H1 (cell line): Measurements from ENCODE around the gene HRH4. TPM values are rescaled to one million over a fixed set of nuclear protein-coding genes. Genes with fewer than 3 reads are reported as not detected.

ENCODE experiments used
- CTCF ChIA-PET: fragments of 300-600 bp; sonication (Branson Sonifier 250); formaldehyde crosslinking; loops from one replicate; lab custom pipeline; 2021; ENCODE audit not compliant: partially characterized antibody; lab: Charles Lee
- POLR2A ChIA-PET: fragments of 300-600 bp; sonication (Branson Sonifier 250); formaldehyde crosslinking; loops from one replicate; lab custom pipeline; 2021; ENCODE audit warnings: inconsistent platforms; ENCODE audit not compliant: partially characterized antibody; lab: Charles Lee
- DNase-seq, 2 experiments: peaks; one replicate each; pipeline versions ENCODE4 v3.0.0 to v3.0.0-alpha.2; 2010 to 2022; ENCODE audit warnings: low spot score in 2 of 2, low read depth in 1 of 2, mixed read lengths in 1 of 2
- FAIRE-seq: peaks from 2 replicates; lab custom pipeline; 2011; peaks lifted over from hg19 to GRCh38; lab: Jason Lieb, UNC
- H2AFZ ChIP-seq: 2 replicates; pipeline ENCODE4 v1.8.1; 2012; ENCODE audit warnings: low read length, inconsistent platforms
- H2AK5ac ChIP-seq: 2 replicates; pipeline ENCODE4 v1.6.1; 2013; ENCODE audit warnings: low read depth, low read length
- H2BK120ac ChIP-seq: replicated peaks from 2 replicates; pipeline ENCODE3; 2013; ENCODE audit warnings: low read depth, low read length, inconsistent platforms
- H2BK12ac ChIP-seq: 2 replicates; pipeline ENCODE4 v1.6.1; 2013; ENCODE audit warnings: low read depth, low read length
- H2BK15ac ChIP-seq: 2 replicates; pipeline ENCODE4 v1.6.1; 2013; ENCODE audit warnings: low read length
- H2BK20ac ChIP-seq: 2 replicates; pipeline ENCODE4 v1.6.1; 2013; ENCODE audit warnings: low read length
- H2BK5ac ChIP-seq: 2 replicates; pipeline ENCODE4 v1.6.1; 2013; ENCODE audit warnings: low read depth, low read length
- H3K14ac ChIP-seq: 2 replicates; pipeline ENCODE4 v1.6.1; 2013; ENCODE audit warnings: inconsistent platforms; ENCODE audit not compliant: insufficient read length
- H3K18ac ChIP-seq: 2 replicates; pipeline ENCODE4 v1.6.1; 2013; ENCODE audit warnings: low read length; ENCODE audit errors: extremely low read depth
- H3K23ac ChIP-seq: 2 replicates; pipeline ENCODE4 v1.6.1; 2013; ENCODE audit warnings: inconsistent platforms; ENCODE audit not compliant: insufficient read length
- H3K23me2 ChIP-seq: 2 replicates; pipeline ENCODE4 v1.6.1; 2013; ENCODE audit warnings: low read depth, low read length
- H3K27ac ChIP-seq: 2 replicates; pipeline ENCODE4 v1.6.1; 2011; ENCODE audit warnings: low read depth, low read length, inconsistent platforms
- H3K27me3 ChIP-seq, 4 experiments: replicated peaks in 1 of 4; 1 replicate in 1 of 4; 2 replicates in 3 of 4; pipeline versions ENCODE4 v1.6.1 to v1.8.1; 2011 to 2013; ENCODE audit warnings: low read length in 3 of 4, mild to moderate bottlenecking in 3 of 4, inconsistent platforms in 2 of 4, mixed read lengths in 2 of 4, moderate library complexity in 1 of 4; ENCODE audit not compliant: control insufficient read depth in 3 of 4, insufficient read depth in 3 of 4; ENCODE audit errors: extremely low read depth in 1 of 4
- H3K36me3 ChIP-seq, 4 experiments: 2 replicates each; pipeline versions ENCODE4 v1.6.1 to v1.8.1; 2011 to 2013; ENCODE audit warnings: mild to moderate bottlenecking in 4 of 4, low read length in 3 of 4, moderate library complexity in 2 of 4, control low read depth in 1 of 4, inconsistent platforms in 1 of 4; ENCODE audit not compliant: insufficient read depth in 4 of 4, control insufficient read depth in 2 of 4
- H3K4ac ChIP-seq: replicated peaks from 2 replicates; pipeline ENCODE3; 2013; ENCODE audit warnings: low read length, low read depth, mixed read lengths, inconsistent platforms; ENCODE audit not compliant: insufficient read length
- H3K4me1 ChIP-seq, 4 experiments: replicated peaks in 1 of 4; 1 replicate in 1 of 4; 2 replicates in 3 of 4; pipeline versions ENCODE4 v1.6.1 to v1.8.1; 2011 to 2013; ENCODE audit warnings: low read length in 3 of 4, inconsistent platforms in 2 of 4, mixed read lengths in 1 of 4; ENCODE audit not compliant: insufficient read depth in 4 of 4, control insufficient read depth in 3 of 4
- H3K4me2 ChIP-seq, 2 experiments: 2 replicates each; pipeline versions ENCODE4 v1.6.1 to v1.8.1; 2011 to 2013; ENCODE audit warnings: low read depth in 2 of 2, low read length in 2 of 2, control low read depth in 1 of 2, inconsistent platforms in 1 of 2, mild to moderate bottlenecking in 1 of 2; ENCODE audit not compliant: insufficient read depth in 1 of 2
- H3K4me3 ChIP-seq, 4 experiments: fragments of 200-600, 300-600 bp in 1 of 4; sonication (generic), shearing (Covaris generic), sonication (Bioruptor Twin) in 1 of 4; 2 replicates each; pipeline versions ENCODE4 v1.5.1 to v1.8.1; 2011 to 2016; ENCODE audit warnings: low read length in 4 of 4, low read depth in 3 of 4, control low read depth in 2 of 4, inconsistent platforms in 2 of 4, mild to moderate bottlenecking in 2 of 4, mixed read lengths in 1 of 4, moderate library complexity in 1 of 4; ENCODE audit not compliant: insufficient read depth in 2 of 4; ENCODE audit errors: extremely low read depth in 1 of 4
- H3K56ac ChIP-seq: replicated peaks from 2 replicates; pipeline ENCODE3; 2013; ENCODE audit warnings: low read depth, mild to moderate bottlenecking, mixed read lengths, low read length, inconsistent platforms; ENCODE audit not compliant: insufficient read length
- H3K79me1 ChIP-seq: 2 replicates; pipeline ENCODE4 v1.6.1; 2013; ENCODE audit warnings: low read depth, low read length, control low read depth
- H3K79me2 ChIP-seq, 2 experiments: 2 replicates each; pipeline versions ENCODE4 v1.6.1 to v1.8.1; 2012 to 2013; ENCODE audit warnings: low read length in 2 of 2, mild to moderate bottlenecking in 2 of 2, inconsistent platforms in 1 of 2; ENCODE audit not compliant: insufficient read depth in 2 of 2, control insufficient read depth in 1 of 2
- H3K9ac ChIP-seq, 4 experiments: replicated peaks in 1 of 4; 1 replicate in 1 of 4; 2 replicates in 3 of 4; pipeline versions ENCODE4 v1.6.1 to v1.8.1; 2011 to 2013; ENCODE audit warnings: low read depth in 3 of 4, low read length in 3 of 4, control low read depth in 2 of 4, mild to moderate bottlenecking in 2 of 4, moderate library complexity in 2 of 4, inconsistent platforms in 1 of 4; ENCODE audit errors: extremely low read depth in 1 of 4
- H3K9me3 ChIP-seq, 2 experiments: 2 replicates each; pipeline versions ENCODE4 v1.6.1 to v1.8.1; 2012 to 2013; ENCODE audit warnings: mild to moderate bottlenecking in 2 of 2, moderate library complexity in 2 of 2, control low read depth in 1 of 2, inconsistent platforms in 1 of 2, low read depth in 1 of 2, low read length in 1 of 2, mixed read lengths in 1 of 2; ENCODE audit not compliant: insufficient read depth in 2 of 2
- H4K20me1 ChIP-seq, 2 experiments: replicated peaks in 1 of 2; 2 replicates each; pipeline versions ENCODE3 to v1.8.1; 2011 to 2013; ENCODE audit warnings: inconsistent platforms in 2 of 2, low read length in 2 of 2, mild to moderate bottlenecking in 1 of 2; ENCODE audit not compliant: insufficient read depth in 2 of 2, control insufficient read depth in 1 of 2
- H4K5ac ChIP-seq: 2 replicates; pipeline ENCODE4 v1.6.1; 2013; ENCODE audit warnings: low read length, low read depth, mixed read lengths, inconsistent platforms; ENCODE audit not compliant: insufficient read length
- H4K8ac ChIP-seq: 2 replicates; pipeline ENCODE4 v1.8.0; 2013; ENCODE audit warnings: mild to moderate bottlenecking, moderate library complexity, low read length, inconsistent platforms; ENCODE audit not compliant: insufficient read depth; ENCODE audit errors: extremely low read depth
- H4K91ac ChIP-seq: replicated peaks from 2 replicates; pipeline ENCODE3; 2013; ENCODE audit warnings: low read length, mixed read lengths, inconsistent platforms; ENCODE audit not compliant: insufficient read length
- GABPA ChIP-seq: IDR thresholded peaks from 2 replicates; pipeline ENCODE4 v1.6.1; 2011; ENCODE audit warnings: mild to moderate bottlenecking, low read length, moderate library complexity, borderline replicate concordance; ENCODE audit not compliant: insufficient read depth
- GTF2F1 ChIP-seq: IDR thresholded peaks from 2 replicates; pipeline ENCODE4 v1.6.1; 2012; ENCODE audit warnings: low read depth, low read length, improper control_type of control experiment, borderline replicate concordance
- NANOG ChIP-seq: IDR thresholded peaks from 2 replicates; pipeline ENCODE4 v1.6.1; 2011; ENCODE audit warnings: low read length, low read depth, mild to moderate bottlenecking, inconsistent platforms; ENCODE audit not compliant: insufficient read depth, poor library complexity, severe bottlenecking
- POLR2AphosphoS5 ChIP-seq: IDR thresholded peaks from 2 replicates; pipeline ENCODE4 v1.6.1; 2011; ENCODE audit warnings: low read depth, low read length
- SP2 ChIP-seq: IDR thresholded peaks from 2 replicates; pipeline ENCODE4 v1.6.1; 2012; ENCODE audit warnings: mild to moderate bottlenecking, low read length, inconsistent platforms
- SRF ChIP-seq: IDR thresholded peaks from 2 replicates; pipeline ENCODE4 v1.6.1; 2011; ENCODE audit warnings: mild to moderate bottlenecking, low read depth, low read length, moderate library complexity
- TAF1 ChIP-seq: IDR thresholded peaks from 2 replicates; pipeline ENCODE4 v1.6.1; 2011; ENCODE audit warnings: mild to moderate bottlenecking, low read depth, low read length
- TAF7 ChIP-seq: optimal IDR thresholded peaks from 2 replicates; pipeline ENCODE3; 2011; ENCODE audit warnings: low read depth, mild to moderate bottlenecking, inconsistent platforms, low read length, moderate library complexity, borderline replicate concordance
- TEAD4 ChIP-seq: IDR thresholded peaks from 2 replicates; pipeline ENCODE4 v1.6.1; 2012; ENCODE audit warnings: low read depth, low read length, inconsistent platforms, mixed read lengths
- YY1 ChIP-seq: IDR thresholded peaks from 2 replicates; pipeline ENCODE4 v1.6.1; 2011; ENCODE audit warnings: low read depth, mild to moderate bottlenecking, low read length
- WGBS, 2 experiments: shearing (Covaris generic) in 1 of 2; methylation state at CpG; one replicate each; pipeline versions ENCODE4 v1.1.6 to v1.1.7; 2013 to 2015; ENCODE audit warnings: low lambda C conversion rate in 2 of 2, mixed read lengths in 2 of 2, inconsistent platforms in 1 of 2, low coverage in 1 of 2, missing lambda C conversion rate in 1 of 2; ENCODE audit not compliant: insufficient replicate concordance in 2 of 2, insufficient coverage in 1 of 2, insufficient read length in 1 of 2; ENCODE audit errors: extremely low coverage in 1 of 2, missing lambda C conversion rate in 1 of 2; 5-methylcytosine and 5-hydroxymethylcytosine counted together
- polyA plus RNA-seq, 7 experiments: library from polyadenylated mRNA; depleted of rRNA in 3 of 7; stranded (reverse) in 5 of 7; unstranded in 2 of 7; fragments of >200 nt in 5 of 7; fragments of 200-250 nt in 2 of 7; gene quantifications; 1 replicate in 5 of 7; 2 replicates in 1 of 7; 4 replicates in 1 of 7; pipeline versions ENCODE4 v1.2.1 to v1.2.3, GENCODE V29; 2011 to 2013; ENCODE audit warnings: missing spikeins in 2 of 7, mixed read lengths in 2 of 7
- total RNA-seq: library from RNA; stranded (reverse); fragmentation: NEBNext Ultra II Directional; extraction: Animal tissue kit (Norgen Biotek cat#: 25700); gene quantifications from 2 replicates; pipeline ENCODE4 v1.2.1, GENCODE V29; 2021

Gene HRH4
- total and polyA plus RNA-seq, 2 of the 8 experiments (the other 6 are each of a cell fraction or from before 2014, with no cell fraction given): 0.03 TPM; not detected in 1

DNA sequence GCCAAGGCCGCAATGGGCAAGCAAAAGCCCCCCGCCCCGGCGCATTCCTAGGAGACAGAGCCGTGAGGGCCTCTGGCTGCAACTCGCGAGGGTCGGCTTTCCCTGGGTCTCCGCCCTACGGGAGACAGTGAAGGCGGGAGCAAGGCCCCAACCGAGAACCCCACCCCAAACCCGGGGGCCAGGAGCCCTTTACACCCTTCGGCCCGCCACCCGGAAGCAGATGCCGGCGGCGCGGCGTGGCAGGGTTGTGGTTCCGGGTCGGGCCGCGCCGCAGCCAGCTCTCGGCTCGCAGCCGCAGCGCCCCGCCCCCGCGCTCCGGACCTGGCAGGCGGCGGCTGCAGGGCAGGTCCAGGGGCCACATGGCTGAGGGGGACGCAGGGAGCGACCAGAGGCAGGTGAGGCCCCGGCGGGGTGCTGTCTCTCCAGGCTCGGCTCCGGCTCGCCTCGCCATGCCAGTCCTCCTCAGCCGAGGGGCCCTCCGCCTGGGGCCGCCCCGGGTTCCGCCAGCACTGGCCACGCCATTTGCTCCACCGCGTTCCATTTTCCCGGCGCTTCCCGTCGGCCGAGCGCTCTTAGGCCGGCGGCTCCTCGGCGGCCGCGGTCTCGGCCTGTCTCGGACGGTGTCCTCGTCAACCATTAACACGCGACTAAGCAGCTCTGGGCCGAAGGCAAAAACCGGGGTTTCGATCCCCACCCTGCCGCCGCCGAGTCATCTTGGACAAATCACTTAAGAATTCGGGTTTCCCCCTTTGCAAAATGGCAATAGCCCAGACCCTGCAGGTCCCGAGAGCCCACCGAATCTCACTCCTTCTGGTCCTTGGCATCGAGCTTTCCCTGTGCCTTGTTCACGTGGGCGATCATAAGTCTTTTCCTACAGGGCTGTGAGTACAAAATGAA is 33.8 kb upstream of the HRH4 start, which contains the start of gene IMPACT:
Gene IMPACT (plus strand): TSS at position 273 of the 897 bp plus-strand sequence. CDS start 87 bp downstream, at position 360.
- Histone ChIP-seq H4K91ac (peak within 1 kb of the TSS; percentile 72), H2BK120ac (peak within 1 kb of the TSS; percentile 31), H2BK20ac (no peak within 1 kb of the TSS), H3K79me2 (peaks cover 0 to 18% of the 10 kb centered on the region in 2 experiments; a peak in 2 of 4 replicates), H3K23ac (no peak within 1 kb of the TSS), H3K4me2 (peak within 1 kb of the TSS; percentile 76 to 87), H2BK5ac (peak within 1 kb of the TSS; percentile 93), H3K14ac (no peak within 1 kb of the TSS), H3K9ac (peak within 1 kb of the TSS; percentile 86 to 96 (median 94)), H3K79me1 (no peaks in the 10 kb centered on the region), H2BK12ac (no peak within 1 kb of the TSS), H3K9me3 (no peaks in the 10 kb centered on the region), H3K4me3 (peak within 1 kb of the TSS; percentile 83 to 94 (median 84)), H3K18ac (peak within 1 kb of the TSS; percentile 89), H2AK5ac (no peak within 1 kb of the TSS), H3K23me2 (peaks cover 3% of the 10 kb centered on the region; the same call in 1 of the 2 replicates), H4K8ac (peak within 1 kb of the TSS; percentile 98), H2AFZ (peak within 1 kb of the TSS; percentile 27; the same call in 1 of the 2 replicates), H3K4me1 (peaks cover 0 to 6% (median 1%) of the 10 kb centered on the region in 4 experiments; a peak in 2 of 7 replicates), H3K36me3 (peaks cover 0 to 19% (median 5%) of the 10 kb centered on the region in 4 experiments; a peak in 3 of 8 replicates), H3K27me3 (no peaks in the 10 kb centered on the region), H2BK15ac (no peak within 1 kb of the TSS), H3K27ac (peak within 1 kb of the TSS; percentile 90), H4K5ac (peak within 1 kb of the TSS; percentile 98), H4K20me1 (no peaks in the 10 kb centered on the region), H3K4ac (peak within 1 kb of the TSS; percentile 74), H3K56ac (peak within 1 kb of the TSS; percentile 92)
- DNase-seq (peak; percentile 81 to 95), FAIRE-seq (no peak)
- CTCF ChIA-PET: interaction anchor here (1.0 to 1.4 kb wide), 2 partner anchors 67 to 132 kb away, joined by 3 to 5 read pairs; no protein-coding TSS in a partner anchor
- POLR2A ChIA-PET: interaction anchor here (0.6 to 2.9 kb wide), 26 partner anchors 9 to 326 kb away, joined by 3 to 18 read pairs (median 4); partner anchors contain the start of genes CABYR and OSBPL1A
- WGBS, 2 experiments: 1% methylated on average over 63 of the region's 82 CpGs; no CpG with 5 or more reads in 1 of the 2 experiments
- TF ChIP-seq YY1 (peak; percentile 27; the same call in 1 of the 2 replicates), GTF2F1 (peak; percentile 57; the same call in 1 of the 2 replicates), TEAD4 (peak; percentile 36; the same call in 1 of the 2 replicates), SP2 (no peak), TAF7 (peak; percentile 91), GABPA (peak; percentile 99), NANOG (peak; percentile 54), SRF (peak; percentile 51), POLR2AphosphoS5 (peak; percentile 95), TAF1 (peak; percentile 94)
